SU-DHL-6 (cell line): Measurements from ENCODE around the gene TSPAN18.

Source experiments
- H2AFZ ChIP-seq: fragments of 200-600 bp; sonication (generic); 2 replicates; pipeline ENCODE4 v1.6.1; 2014; ENCODE audit warnings: low read depth, mild to moderate bottlenecking, moderate library complexity, mixed read lengths, antibody characterized with exemption, low read length; ENCODE audit not compliant: severe bottlenecking
- H3F3A ChIP-seq: fragments of 200-600 bp; shearing (Covaris generic); 2 replicates; pipeline ENCODE4 v1.6.0; 2016; ENCODE audit warnings: antibody characterized with exemption, mild to moderate bottlenecking; ENCODE audit not compliant: insufficient read depth
- H3K27ac ChIP-seq: fragments of 200-600 bp; sonication (generic); 2 replicates; pipeline ENCODE4 v1.5.1; 2016; ENCODE audit warnings: low read depth, mild to moderate bottlenecking, low read length, moderate library complexity, mixed read lengths
- H3K27me3 ChIP-seq: fragments of 200-600 bp; sonication (generic), shearing (Covaris generic); 2 replicates; pipeline ENCODE4 v1.6.0; 2014; ENCODE audit warnings: mild to moderate bottlenecking, low read length
- H3K36me3 ChIP-seq: fragments of 200-600 bp; sonication (generic); 2 replicates; pipeline ENCODE4 v1.6.1; 2014; ENCODE audit warnings: mild to moderate bottlenecking, low read length, mixed read lengths
- H3K4me2 ChIP-seq: fragments of 300-600, 200-600 bp; shearing (Covaris generic), sonication (generic); 2 replicates; pipeline ENCODE4 v1.6.0; 2014; ENCODE audit warnings: low read length, low read depth, mild to moderate bottlenecking; ENCODE audit not compliant: poor library complexity, severe bottlenecking
- H3K4me3 ChIP-seq: fragments of 200-600 bp; sonication (generic); 2 replicates; pipeline ENCODE4 v1.5.1; 2014; ENCODE audit warnings: antibody characterized with exemption, low read length, mild to moderate bottlenecking, mixed read lengths; ENCODE audit not compliant: insufficient read depth, poor library complexity, severe bottlenecking
- H3K79me2 ChIP-seq: fragments of 200-600 bp; sonication (generic); 2 replicates; pipeline ENCODE4 v1.6.1; 2014; ENCODE audit warnings: mild to moderate bottlenecking, low read length, moderate library complexity; ENCODE audit not compliant: insufficient read depth
- H3K9ac ChIP-seq: fragments of 200-600 bp; sonication (generic); 2 replicates; pipeline ENCODE4 v1.7.0; 2014; ENCODE audit warnings: mild to moderate bottlenecking, low read length
- H3K9me2 ChIP-seq: fragments of 200-600 bp; sonication (generic); replicated peaks from 2 replicates; pipeline ENCODE4 v1.6.1; 2014; ENCODE audit warnings: low read length; ENCODE audit not compliant: insufficient read depth
- H3K9me3 ChIP-seq: fragments of 200-600 bp; sonication (generic); 2 replicates; pipeline ENCODE4 v1.6.1; 2014; ENCODE audit warnings: low read length, mixed read lengths; ENCODE audit not compliant: insufficient read depth
- H4K20me1 ChIP-seq: fragments of 200-600 bp; sonication (generic); 2 replicates; pipeline ENCODE4 v1.6.1; 2014; ENCODE audit warnings: low read depth, mild to moderate bottlenecking, antibody characterized with exemption, low read length, moderate library complexity, mixed read lengths
- EZH2phosphoT487 ChIP-seq: fragments of 200-600 bp; sonication (generic), shearing (Covaris generic); conservative IDR thresholded peaks from 2 replicates; pipeline ENCODE4 v1.6.1; 2018; ENCODE audit warnings: mild to moderate bottlenecking, antibody characterized with exemption, low read length, moderate library complexity, mixed read lengths
- TF ChIP-seq, protein P1 (sequence below): fragments of 200-600 bp; sonication (generic); IDR thresholded peaks from one replicate; pipeline ENCODE4 v1.5.1; 2017; ENCODE audit warnings: antibody characterized with exemption, mild to moderate bottlenecking, low read length, moderate library complexity; ENCODE audit not compliant: insufficient read depth, poor library complexity, severe bottlenecking

Gene TSPAN18

DNA sequence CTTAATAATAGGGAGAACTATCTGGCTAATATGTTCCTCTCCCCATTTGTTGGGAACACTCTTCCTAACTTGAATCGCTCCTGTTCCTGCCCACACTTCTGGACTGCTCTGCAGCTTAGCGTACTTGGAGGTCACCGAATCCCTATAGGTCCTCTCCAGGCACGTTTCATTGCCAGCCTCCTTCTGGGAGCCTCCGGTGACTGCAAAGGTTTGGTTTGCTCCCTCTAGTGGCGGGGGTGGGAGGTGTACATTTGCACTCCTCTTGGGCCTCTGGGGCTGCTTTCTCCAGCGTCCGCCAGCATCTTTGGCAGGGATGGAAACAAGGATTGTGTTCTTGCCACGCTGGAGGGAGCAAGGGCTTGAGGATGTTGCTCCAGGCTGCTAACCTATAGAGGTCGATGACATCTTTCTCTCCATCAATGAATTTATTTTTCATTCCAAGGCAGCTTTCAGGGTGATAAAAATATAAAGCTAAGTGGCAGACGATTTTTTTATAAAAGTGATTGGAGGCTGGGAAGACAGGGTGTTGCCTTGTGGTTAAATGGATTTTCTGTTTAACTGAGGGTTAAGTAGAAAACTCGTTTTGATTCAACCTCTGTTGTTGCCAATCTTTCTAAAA, 48.7 kb downstream of the TSPAN18 start:
- H3K4me2 ChIP-seq = no peak overlapping the region
- H3F3A ChIP-seq = no peaks in the 10 kb centered on the region
- no peaks in the 10 kb centered on the region for H4K20me1 ChIP-seq
- H3K27me3 ChIP-seq = no peaks in the 10 kb centered on the region
- no peaks in the 10 kb centered on the region for H3K9me3 ChIP-seq
- no peak overlapping the region for H2AFZ ChIP-seq
- TF ChIP-seq, protein P1, sequence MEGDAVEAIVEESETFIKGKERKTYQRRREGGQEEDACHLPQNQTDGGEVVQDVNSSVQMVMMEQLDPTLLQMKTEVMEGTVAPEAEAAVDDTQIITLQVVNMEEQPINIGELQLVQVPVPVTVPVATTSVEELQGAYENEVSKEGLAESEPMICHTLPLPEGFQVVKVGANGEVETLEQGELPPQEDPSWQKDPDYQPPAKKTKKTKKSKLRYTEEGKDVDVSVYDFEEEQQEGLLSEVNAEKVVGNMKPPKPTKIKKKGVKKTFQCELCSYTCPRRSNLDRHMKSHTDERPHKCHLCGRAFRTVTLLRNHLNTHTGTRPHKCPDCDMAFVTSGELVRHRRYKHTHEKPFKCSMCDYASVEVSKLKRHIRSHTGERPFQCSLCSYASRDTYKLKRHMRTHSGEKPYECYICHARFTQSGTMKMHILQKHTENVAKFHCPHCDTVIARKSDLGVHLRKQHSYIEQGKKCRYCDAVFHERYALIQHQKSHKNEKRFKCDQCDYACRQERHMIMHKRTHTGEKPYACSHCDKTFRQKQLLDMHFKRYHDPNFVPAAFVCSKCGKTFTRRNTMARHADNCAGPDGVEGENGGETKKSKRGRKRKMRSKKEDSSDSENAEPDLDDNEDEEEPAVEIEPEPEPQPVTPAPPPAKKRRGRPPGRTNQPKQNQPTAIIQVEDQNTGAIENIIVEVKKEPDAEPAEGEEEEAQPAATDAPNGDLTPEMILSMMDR = peak; percentile 76
- TF ChIP-seq EZH2phosphoT487 = no peak
- no peak overlapping the region for H3K9ac ChIP-seq
- H3K9me2 ChIP-seq = no peaks in the 10 kb centered on the region
- no peaks in the 10 kb centered on the region for H3K36me3 ChIP-seq
- no peak overlapping the region for H3K27ac ChIP-seq
- no peak overlapping the region for H3K4me3 ChIP-seq
- H3K79me2 ChIP-seq = no peaks in the 10 kb centered on the region

- TF ChIP-seq EZH2phosphoT487 = no peak
- TF ChIP-seq, protein P1 = no peak
- H3K4me2 ChIP-seq = no peak overlapping the region
- no peak overlapping the region for H3K27ac ChIP-seq
- no peaks in the 10 kb centered on the region for H3K36me3 ChIP-seq
- H3K9me3 ChIP-seq = no peaks in the 10 kb centered on the region
- H3K27me3 ChIP-seq = no peaks in the 10 kb centered on the region
- H3K9me2 ChIP-seq = no peaks in the 10 kb centered on the region
- H2AFZ ChIP-seq = no peak overlapping the region
- no peaks in the 10 kb centered on the region for H3K79me2 ChIP-seq
- H3K4me3 ChIP-seq = no peak overlapping the region
- H4K20me1 ChIP-seq = no peaks in the 10 kb centered on the region
- H3F3A ChIP-seq = no peaks in the 10 kb centered on the region
- H3K9ac ChIP-seq = no peak overlapping the region
Measured at GRCh38 chr11:44775985-44776446, 49.3 kb downstream of the TSPAN18 start.

- TF ChIP-seq EZH2phosphoT487 = no peak
- TF ChIP-seq, protein P1 = no peak
- H3K4me2 ChIP-seq = no peak overlapping the region
- H3K9me2 ChIP-seq = no peaks in the 10 kb centered on the region
- no peak overlapping the region for H3K9ac ChIP-seq
- no peak overlapping the region for H3K27ac ChIP-seq
- no peak overlapping the region for H2AFZ ChIP-seq
- H3K4me3 ChIP-seq = no peak overlapping the region
- H3K27me3 ChIP-seq = no peaks in the 10 kb centered on the region
- no peaks in the 10 kb centered on the region for H3K36me3 ChIP-seq
- H3K79me2 ChIP-seq = no peaks in the 10 kb centered on the region
- H3F3A ChIP-seq = no peaks in the 10 kb centered on the region
- H4K20me1 ChIP-seq = no peaks in the 10 kb centered on the region
- no peaks in the 10 kb centered on the region for H3K9me3 ChIP-seq
Measured at GRCh38 chr11:44776551-44777208, 49.9 kb downstream of the TSPAN18 start.
